ENCODE results near the gene CCDC34.

The CCDC34 gene

GRCh38 chr11:27391331-27392015, 28.5 kb upstream of the CCDC34 start:
- no peak for DNase-seq

- DNase-seq = peak in 1 of 2 experiments; percentile 6
Measured at GRCh38 chr11:27390318-27391295, 27.6 kb upstream of the CCDC34 start.

GRCh38 chr11:27388869-27389268, 25.9 kb upstream of the CCDC34 start:
- no peak for DNase-seq

GRCh38 chr11:27388001-27388400, 25.0 kb upstream of the CCDC34 start:
- DNase-seq = no peak

GRCh38 chr11:27387362-27387761, 24.3 kb upstream of the CCDC34 start:
- DNase-seq = no peak

GRCh38 chr11:27386181-27386845, 23.3 kb upstream of the CCDC34 start:
- no peak for DNase-seq

- no peak for DNase-seq
Measured at GRCh38 chr11:27385245-27385644, 22.2 kb upstream of the CCDC34 start.

- no peak for DNase-seq
Measured at GRCh38 chr11:27384227-27384626, 21.2 kb upstream of the CCDC34 start.

GRCh38 chr11:27383645-27384044, 20.6 kb upstream of the CCDC34 start:
- no peak for DNase-seq

- no peak for DNase-seq
Measured at GRCh38 chr11:27381238-27381666, 18.2 kb upstream of the CCDC34 start.

GRCh38 chr11:27380771-27381170, 17.8 kb upstream of the CCDC34 start:
- no peak for DNase-seq

- DNase-seq = no peak
Measured at GRCh38 chr11:27379449-27379848, 16.4 kb upstream of the CCDC34 start.

- no peak for DNase-seq
Measured at GRCh38 chr11:27375370-27375769, 12.4 kb upstream of the CCDC34 start.

GRCh38 chr11:27373856-27374602, 11.0 kb upstream of the CCDC34 start:
- DNase-seq = peak; percentile 20 to 23

- no peak for DNase-seq
Measured at GRCh38 chr11:27373392-27373791, 10.4 kb upstream of the CCDC34 start.

GRCh38 chr11:27372164-27372563, 9.1 kb upstream of the CCDC34 start:
- no peak for DNase-seq

- peak; percentile 47 to 68 for DNase-seq
Measured at GRCh38 chr11:27371489-27371888, 8.5 kb upstream of the CCDC34 start.

GRCh38 chr11:27370374-27370773, 7.4 kb upstream of the CCDC34 start:
- DNase-seq = no peak

- no peak for DNase-seq
Measured at GRCh38 chr11:27367881-27368280, 4.9 kb upstream of the CCDC34 start.

- DNase-seq = no peak
Measured at GRCh38 chr11:27363576-27364117, 632 bp upstream of the CCDC34 start.

- DNase-seq = no peak
Measured at GRCh38 chr11:27361649-27362431, 1.2 kb downstream of the CCDC34 start.

GRCh38 chr11:27358296-27358695, 4.7 kb downstream of the CCDC34 start:
- no peak for DNase-seq
